Heart left ventricle (tissue), 13 donors: ENCODE measurements around the gene GANAB.

Experiments
- POLR2A ChIP-seq, 2 donors: fragments of 450-650 bp; IDR thresholded peaks; one replicate each; pipeline ENCODE4 v1.6.1; 2017; ENCODE audit warnings: antibody characterized with exemption in 2 of 2, mild to moderate bottlenecking in 2 of 2, moderate library complexity in 2 of 2
- TF ChIP-seq, protein P1 (sequence below), 12 donors: fragments of 200-600 bp; sonication (generic) in 4 of 12; IDR thresholded peaks; one replicate each; pipeline versions ENCODE4 v1.5.0 to v1.8.0; 2018 to 2022; ENCODE audit warnings: antibody characterized with exemption in 12 of 12, mild to moderate bottlenecking in 5 of 12
- donor health status: ischemic (EF 13 %, LVEDD 7.1; RV severe dilation, severe dysfunction).
- donor health status: DM: no; HTN: yes; CAD: no.
- donor health status: DM: no; HTN: no; CAD: no.
- donor health status: ischemic (EF 25% LVEDD 6.9; RV normal size, moderate dysfunction).
- donor health status: ischemic (EF 25% LVEDD 5.7; RV mildly dilated, moderate dysfunction).
- donor health status: ischemic (EF 35%, LVEDD 5.7; RV mildly dilated, moderate dysfunction).
- donor health status: nonischemic (EF 11% LVEDD 7.7; RV severe dilation, severe dysfunction).
- donor health status: DM: yes; HTN: yes; CAD: no.
- donor health status: PGD.
- donor health status: ischemic (EF 29% LVEDD 5.4; RV normal size, mild dysfunction).
- donor health status: nonischemic (EF 23%, LVEDD 6.1; RV moderate dilation, normal function).

DNA sequence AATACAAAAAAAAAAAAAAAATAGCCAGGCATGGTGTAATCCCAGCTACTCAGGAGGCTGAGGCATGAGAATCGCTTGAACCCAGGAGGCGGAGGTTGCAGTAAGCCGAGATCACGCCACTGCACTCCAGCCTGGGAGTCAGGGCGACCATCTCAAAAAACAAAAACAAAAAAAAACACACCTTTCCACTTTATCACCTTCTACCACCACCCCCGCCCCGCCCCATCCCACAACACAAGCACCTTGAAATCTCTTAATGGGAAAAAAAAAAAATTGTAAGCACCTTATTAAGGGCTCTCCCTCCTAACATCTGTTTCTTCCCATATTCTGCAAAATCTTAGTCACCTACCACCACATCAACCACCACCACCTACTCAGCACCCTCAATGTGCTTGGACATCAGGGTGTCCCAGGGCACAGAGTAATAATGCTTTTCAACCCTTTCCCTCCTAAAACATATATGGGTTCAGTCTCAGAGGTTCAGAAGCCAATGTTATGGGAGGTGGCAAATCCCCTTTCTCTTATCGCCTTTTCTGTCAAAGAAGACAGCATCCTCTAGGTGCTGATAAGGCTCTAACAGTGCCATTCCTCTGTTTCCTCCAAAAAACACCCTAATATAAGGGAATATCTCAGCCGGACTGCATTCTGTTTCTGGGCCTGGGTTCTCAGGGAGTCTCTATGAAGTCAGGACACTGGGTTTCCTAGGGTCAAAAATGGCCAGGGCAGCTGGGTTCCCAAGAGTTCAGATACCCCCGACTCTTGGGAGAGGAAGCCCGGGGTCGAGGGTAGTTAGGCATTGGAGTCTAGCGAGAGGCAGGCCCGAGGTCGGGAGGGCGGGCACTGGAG is 6.0 kb upstream of the GANAB start:
- TF ChIP-seq, protein P1, sequence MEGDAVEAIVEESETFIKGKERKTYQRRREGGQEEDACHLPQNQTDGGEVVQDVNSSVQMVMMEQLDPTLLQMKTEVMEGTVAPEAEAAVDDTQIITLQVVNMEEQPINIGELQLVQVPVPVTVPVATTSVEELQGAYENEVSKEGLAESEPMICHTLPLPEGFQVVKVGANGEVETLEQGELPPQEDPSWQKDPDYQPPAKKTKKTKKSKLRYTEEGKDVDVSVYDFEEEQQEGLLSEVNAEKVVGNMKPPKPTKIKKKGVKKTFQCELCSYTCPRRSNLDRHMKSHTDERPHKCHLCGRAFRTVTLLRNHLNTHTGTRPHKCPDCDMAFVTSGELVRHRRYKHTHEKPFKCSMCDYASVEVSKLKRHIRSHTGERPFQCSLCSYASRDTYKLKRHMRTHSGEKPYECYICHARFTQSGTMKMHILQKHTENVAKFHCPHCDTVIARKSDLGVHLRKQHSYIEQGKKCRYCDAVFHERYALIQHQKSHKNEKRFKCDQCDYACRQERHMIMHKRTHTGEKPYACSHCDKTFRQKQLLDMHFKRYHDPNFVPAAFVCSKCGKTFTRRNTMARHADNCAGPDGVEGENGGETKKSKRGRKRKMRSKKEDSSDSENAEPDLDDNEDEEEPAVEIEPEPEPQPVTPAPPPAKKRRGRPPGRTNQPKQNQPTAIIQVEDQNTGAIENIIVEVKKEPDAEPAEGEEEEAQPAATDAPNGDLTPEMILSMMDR (IDR thresholded peaks at IDR 0.05): no peak
- TF ChIP-seq POLR2A (IDR thresholded peaks at IDR 0.05): no peak
